ENCODE data around the gene ARHGAP31.

ARHGAP31 gene

DNA sequence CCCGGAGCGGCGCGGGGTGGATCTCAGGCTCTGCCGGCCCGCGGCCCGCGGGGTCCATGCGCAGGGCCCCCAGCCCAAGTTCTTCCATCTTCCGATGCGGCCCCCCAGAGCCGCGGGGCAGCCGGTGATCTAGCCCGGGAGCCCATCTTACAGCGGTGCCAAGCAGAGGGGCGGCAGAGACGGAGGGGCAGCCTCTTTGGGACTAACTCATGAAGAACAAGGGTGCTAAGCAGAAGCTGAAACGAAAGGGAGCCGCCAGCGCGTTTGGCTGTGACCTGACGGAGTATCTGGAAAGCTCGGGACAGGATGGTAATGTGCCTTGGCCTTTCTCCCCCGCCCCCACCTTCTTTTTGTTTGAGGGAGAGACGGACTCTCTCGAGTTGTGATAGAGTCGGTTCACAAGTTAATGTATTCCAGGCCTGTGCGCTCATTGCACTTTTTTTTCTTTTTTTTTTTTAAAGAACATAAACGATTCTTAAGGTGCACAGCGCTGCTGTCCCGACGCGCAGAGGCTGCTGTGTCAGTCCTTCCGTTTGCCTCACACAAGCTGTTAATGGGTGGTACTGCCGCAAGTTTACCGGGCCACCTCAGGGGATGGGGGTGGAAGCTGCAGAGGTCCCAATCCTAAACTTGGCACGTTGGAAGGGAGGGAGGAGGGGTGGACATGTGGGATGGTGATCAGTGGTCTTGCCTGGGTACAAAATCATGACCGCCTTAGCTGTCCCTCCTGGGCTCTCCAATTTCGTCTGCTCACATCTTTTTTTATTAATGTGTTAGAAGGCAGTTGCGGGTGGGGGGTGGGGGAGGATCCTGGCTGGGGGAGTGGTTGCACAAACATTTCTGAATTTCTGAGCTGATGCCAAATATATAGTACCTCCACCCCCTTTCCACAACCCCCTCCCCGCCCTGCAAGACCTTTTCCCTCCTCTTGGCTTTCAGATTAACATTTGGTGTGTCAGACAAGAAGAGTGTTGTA lies 801 bp downstream of the ARHGAP31 start:
- Histone ChIP-seq H3K36me3 (ENCODE audit: control insufficient read depth, insufficient read depth, low read length) (no peaks in the 10 kb centered on the region), H3K27ac (ENCODE audit: insufficient read depth, low read length, poor library complexity, severe bottlenecking) (peak overlapping the region; percentile 98), H3K4me1 (ENCODE audit: control insufficient read depth, insufficient read depth, low read length, poor library complexity, severe bottlenecking) (peaks cover 30% of the 10 kb centered on the region), H3K9me3 (ENCODE audit: control insufficient read depth, low read length) (no peaks in the 10 kb centered on the region), H3K27me3 (replicated peaks; ENCODE audit: control insufficient read depth, insufficient read depth, low read length, poor library complexity, severe bottlenecking) (no peaks in the 10 kb centered on the region), H3K4me3 (ENCODE audit: insufficient read depth, low read depth, low read length, poor library complexity, severe bottlenecking) (peak overlapping the region; percentile 68)
- peak; percentile 39 to 50 (median 45) for DNase-seq

DNA sequence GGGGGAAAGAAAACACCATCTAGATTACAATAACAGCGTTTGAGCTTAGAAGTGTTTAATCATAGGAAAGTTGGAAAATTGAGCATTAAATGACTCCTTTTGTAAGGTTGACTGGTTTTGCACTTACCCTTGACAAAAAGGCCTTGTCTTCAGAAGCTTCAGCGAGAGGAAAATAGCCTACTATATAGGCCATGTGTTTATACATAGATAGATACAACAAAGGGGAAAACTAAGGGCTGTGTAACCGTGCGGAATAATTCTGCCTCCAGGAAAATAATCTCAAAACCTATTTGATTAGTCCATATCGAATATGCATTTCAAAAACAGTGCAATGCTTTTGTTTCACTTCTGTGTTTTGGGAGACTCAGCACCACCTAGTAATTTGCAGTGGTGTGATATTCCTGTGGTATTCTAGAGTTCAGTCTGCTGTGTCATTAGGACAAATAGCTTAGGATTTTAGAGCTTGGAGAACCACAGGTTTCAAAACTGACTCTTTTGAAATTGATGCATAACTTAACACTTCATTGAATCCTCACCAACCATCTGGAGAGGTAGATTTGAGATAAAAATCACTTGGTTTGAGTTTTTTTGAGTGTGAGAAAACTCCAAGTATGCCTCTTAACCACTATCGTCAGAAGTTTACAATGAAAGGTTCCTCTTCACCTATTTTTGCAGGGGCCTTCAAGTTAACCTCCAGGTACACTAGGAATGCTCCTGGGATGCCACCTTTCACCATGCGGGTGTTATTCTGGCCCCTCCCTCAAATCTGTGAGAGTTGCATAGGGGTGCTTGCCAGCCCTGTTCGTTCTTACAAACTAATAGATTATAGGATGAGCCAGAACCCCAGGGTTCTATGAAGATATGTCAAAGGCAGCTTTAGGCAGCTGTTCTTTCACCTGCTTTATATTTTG lies 1.9 kb downstream of the ARHGAP31 start:
- H3K9me3 ChIP-seq (ENCODE audit: control insufficient read depth, low read length), result no peaks in the 10 kb centered on the region
- H3K27ac ChIP-seq (ENCODE audit: insufficient read depth, low read length, poor library complexity, severe bottlenecking), result peak overlapping the region; percentile 98
- peak overlapping the region; percentile 0 for H3K4me3 ChIP-seq (ENCODE audit: insufficient read depth, low read depth, low read length, poor library complexity, severe bottlenecking)
- no peak for DNase-seq
- H3K4me1 ChIP-seq (ENCODE audit: control insufficient read depth, insufficient read depth, low read length, poor library complexity, severe bottlenecking), result peaks cover 30% of the 10 kb centered on the region
- no peaks in the 10 kb centered on the region for H3K27me3 ChIP-seq (replicated peaks; ENCODE audit: control insufficient read depth, insufficient read depth, low read length, poor library complexity, severe bottlenecking)
- H3K36me3 ChIP-seq (ENCODE audit: control insufficient read depth, insufficient read depth, low read length), result no peaks in the 10 kb centered on the region

DNA sequence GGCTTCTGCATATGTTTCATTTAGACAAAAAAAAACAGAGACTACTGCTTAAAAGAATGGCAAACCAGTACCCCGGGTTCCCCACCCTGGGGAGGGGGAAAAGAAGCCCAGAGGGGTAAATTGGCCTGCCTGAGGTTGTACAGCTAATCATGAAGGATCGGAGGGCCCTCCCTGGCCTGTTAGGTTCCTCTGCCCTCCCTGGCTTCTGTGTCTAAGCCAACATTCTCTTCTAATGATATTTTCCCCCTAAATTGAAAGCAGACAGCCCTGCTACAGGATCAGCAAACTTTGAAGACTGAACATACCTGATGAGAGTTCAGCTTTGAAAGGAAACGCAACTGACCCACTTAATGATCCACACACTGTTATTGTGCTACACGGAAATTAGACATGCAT lies 2.5 kb downstream of the ARHGAP31 start:
- H3K4me3 ChIP-seq (ENCODE audit: insufficient read depth, low read depth, low read length, poor library complexity, severe bottlenecking), result peak overlapping the region; percentile 0
- H3K4me1 ChIP-seq (ENCODE audit: control insufficient read depth, insufficient read depth, low read length, poor library complexity, severe bottlenecking), result peaks cover 30% of the 10 kb centered on the region
- H3K9me3 ChIP-seq (ENCODE audit: control insufficient read depth, low read length), result no peaks in the 10 kb centered on the region
- no peaks in the 10 kb centered on the region for H3K36me3 ChIP-seq (ENCODE audit: control insufficient read depth, insufficient read depth, low read length)
- H3K27me3 ChIP-seq (replicated peaks; ENCODE audit: control insufficient read depth, insufficient read depth, low read length, poor library complexity, severe bottlenecking), result no peaks in the 10 kb centered on the region
- H3K27ac ChIP-seq (ENCODE audit: insufficient read depth, low read length, poor library complexity, severe bottlenecking), result peak overlapping the region; percentile 26
- no peak for DNase-seq

GRCh38 chr3:119297169-119297568 lies 3.0 kb downstream of the ARHGAP31 start:
- no peak for DNase-seq
- peaks cover 28% of the 10 kb centered on the region for H3K4me1 ChIP-seq (ENCODE audit: control insufficient read depth, insufficient read depth, low read length, poor library complexity, severe bottlenecking)
- no peaks in the 10 kb centered on the region for H3K36me3 ChIP-seq (ENCODE audit: control insufficient read depth, insufficient read depth, low read length)
- no peak overlapping the region for H3K27ac ChIP-seq (ENCODE audit: insufficient read depth, low read length, poor library complexity, severe bottlenecking)
- H3K27me3 ChIP-seq (replicated peaks; ENCODE audit: control insufficient read depth, insufficient read depth, low read length, poor library complexity, severe bottlenecking), result no peaks in the 10 kb centered on the region
- no peaks in the 10 kb centered on the region for H3K9me3 ChIP-seq (ENCODE audit: control insufficient read depth, low read length)
- no peak overlapping the region for H3K4me3 ChIP-seq (ENCODE audit: insufficient read depth, low read depth, low read length, poor library complexity, severe bottlenecking)

GRCh38 chr3:119298565-119298941 lies 4.4 kb downstream of the ARHGAP31 start:
- peaks cover 14% of the 10 kb centered on the region for H3K4me1 ChIP-seq (ENCODE audit: control insufficient read depth, insufficient read depth, low read length, poor library complexity, severe bottlenecking)
- DNase-seq, result no peak
- H3K9me3 ChIP-seq (ENCODE audit: control insufficient read depth, low read length), result no peaks in the 10 kb centered on the region
- no peak overlapping the region for H3K4me3 ChIP-seq (ENCODE audit: insufficient read depth, low read depth, low read length, poor library complexity, severe bottlenecking)
- no peak overlapping the region for H3K27ac ChIP-seq (ENCODE audit: insufficient read depth, low read length, poor library complexity, severe bottlenecking)
- H3K36me3 ChIP-seq (ENCODE audit: control insufficient read depth, insufficient read depth, low read length), result no peaks in the 10 kb centered on the region
- H3K27me3 ChIP-seq (replicated peaks; ENCODE audit: control insufficient read depth, insufficient read depth, low read length, poor library complexity, severe bottlenecking), result no peaks in the 10 kb centered on the region

- Histone ChIP-seq H3K27me3 (replicated peaks; ENCODE audit: control insufficient read depth, insufficient read depth, low read length, poor library complexity, severe bottlenecking) (no peaks in the 10 kb centered on the region), H3K9me3 (ENCODE audit: control insufficient read depth, low read length) (no peaks in the 10 kb centered on the region), H3K36me3 (ENCODE audit: control insufficient read depth, insufficient read depth, low read length) (no peaks in the 10 kb centered on the region), H3K4me3 (ENCODE audit: insufficient read depth, low read depth, low read length, poor library complexity, severe bottlenecking) (no peak overlapping the region), H3K4me1 (ENCODE audit: control insufficient read depth, insufficient read depth, low read length, poor library complexity, severe bottlenecking) (peaks cover 8% of the 10 kb centered on the region), H3K27ac (ENCODE audit: insufficient read depth, low read length, poor library complexity, severe bottlenecking) (no peak overlapping the region)
- no peak for DNase-seq
Measured at GRCh38 chr3:119300991-119301391, 6.8 kb downstream of the ARHGAP31 start.

- H3K9me3 ChIP-seq (ENCODE audit: control insufficient read depth, low read length), result no peaks in the 10 kb centered on the region
- no peaks in the 10 kb centered on the region for H3K27me3 ChIP-seq (replicated peaks; ENCODE audit: control insufficient read depth, insufficient read depth, low read length, poor library complexity, severe bottlenecking)
- peaks cover 6% of the 10 kb centered on the region for H3K4me1 ChIP-seq (ENCODE audit: control insufficient read depth, insufficient read depth, low read length, poor library complexity, severe bottlenecking)
- no peak overlapping the region for H3K4me3 ChIP-seq (ENCODE audit: insufficient read depth, low read depth, low read length, poor library complexity, severe bottlenecking)
- no peak for DNase-seq
- no peak overlapping the region for H3K27ac ChIP-seq (ENCODE audit: insufficient read depth, low read length, poor library complexity, severe bottlenecking)
- H3K36me3 ChIP-seq (ENCODE audit: control insufficient read depth, insufficient read depth, low read length), result no peaks in the 10 kb centered on the region
Measured at GRCh38 chr3:119301662-119302061, 7.5 kb downstream of the ARHGAP31 start.

DNA sequence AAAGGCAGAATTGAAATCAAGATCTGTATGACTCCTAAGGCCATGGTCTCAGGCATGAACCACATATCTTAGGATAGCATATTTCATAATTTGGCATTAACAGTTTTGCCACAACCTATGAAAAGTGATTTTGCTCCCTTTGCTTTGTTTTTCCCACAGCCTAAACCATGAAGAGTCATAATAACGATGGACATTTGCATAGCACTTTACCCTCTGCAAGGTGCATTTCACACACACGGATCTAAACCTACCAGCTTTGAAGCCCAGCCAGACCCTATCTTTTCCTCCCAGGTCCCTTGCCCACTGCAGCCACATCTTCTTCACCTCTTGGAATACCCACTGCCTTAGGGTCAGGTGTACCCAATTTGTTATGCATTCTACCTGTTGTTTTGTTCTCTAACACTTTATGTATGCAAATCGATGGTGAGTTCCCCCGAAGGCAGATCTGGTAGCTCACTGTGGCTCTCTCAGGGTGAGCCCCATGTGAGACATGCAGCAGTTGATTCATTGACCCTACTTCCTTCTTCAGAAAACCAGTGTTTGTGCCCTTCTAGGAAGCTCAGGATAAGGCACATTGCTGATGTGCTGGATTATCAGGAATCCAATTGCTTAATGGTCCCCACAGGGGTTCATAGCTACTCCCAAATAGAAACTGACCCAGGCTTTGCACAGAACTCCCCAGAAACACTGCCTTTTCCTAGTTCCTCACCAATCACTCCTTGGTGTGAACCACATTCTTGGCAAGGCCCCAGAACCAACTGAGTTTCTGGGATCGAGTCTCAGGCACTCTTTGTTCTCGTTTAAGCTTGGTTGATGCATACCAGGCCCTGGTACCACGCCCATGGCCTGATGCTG lies 8.7 kb downstream of the ARHGAP31 start:
- no peak for DNase-seq
- no peaks in the 10 kb centered on the region for H3K4me1 ChIP-seq (ENCODE audit: control insufficient read depth, insufficient read depth, low read length, poor library complexity, severe bottlenecking)
- H3K27ac ChIP-seq (ENCODE audit: insufficient read depth, low read length, poor library complexity, severe bottlenecking), result no peak overlapping the region
- H3K4me3 ChIP-seq (ENCODE audit: insufficient read depth, low read depth, low read length, poor library complexity, severe bottlenecking), result no peak overlapping the region
- H3K27me3 ChIP-seq (replicated peaks; ENCODE audit: control insufficient read depth, insufficient read depth, low read length, poor library complexity, severe bottlenecking), result no peaks in the 10 kb centered on the region
- H3K36me3 ChIP-seq (ENCODE audit: control insufficient read depth, insufficient read depth, low read length), result no peaks in the 10 kb centered on the region
- no peaks in the 10 kb centered on the region for H3K9me3 ChIP-seq (ENCODE audit: control insufficient read depth, low read length)

- Histone ChIP-seq H3K4me3 (ENCODE audit: insufficient read depth, low read depth, low read length, poor library complexity, severe bottlenecking) (no peak overlapping the region), H3K27me3 (replicated peaks; ENCODE audit: control insufficient read depth, insufficient read depth, low read length, poor library complexity, severe bottlenecking) (no peaks in the 10 kb centered on the region), H3K36me3 (ENCODE audit: control insufficient read depth, insufficient read depth, low read length) (no peaks in the 10 kb centered on the region), H3K27ac (ENCODE audit: insufficient read depth, low read length, poor library complexity, severe bottlenecking) (no peak overlapping the region), H3K9me3 (ENCODE audit: control insufficient read depth, low read length) (no peaks in the 10 kb centered on the region), H3K4me1 (ENCODE audit: control insufficient read depth, insufficient read depth, low read length, poor library complexity, severe bottlenecking) (no peaks in the 10 kb centered on the region)
- no peak for DNase-seq
Measured at GRCh38 chr3:119304201-119304713, 10.1 kb downstream of the ARHGAP31 start.
